ENCODE measurements around the gene HAND2.

The HAND2 gene

GRCh38 chr4:173519111-173520101, 10.6 kb downstream of the HAND2 start:
- DNase-seq (ENCODE audit: low read depth) = no peak

GRCh38 chr4:173518425-173519102, 11.5 kb downstream of the HAND2 start:
- no peak for DNase-seq (ENCODE audit: low read depth)

- DNase-seq (ENCODE audit: low read depth) = no peak
Measured at GRCh38 chr4:173517781-173518424, 12.1 kb downstream of the HAND2 start.

- no peak for DNase-seq (ENCODE audit: low read depth)
Measured at GRCh38 chr4:173516621-173517524, 13.2 kb downstream of the HAND2 start.

GRCh38 chr4:173515458-173515857, 14.6 kb downstream of the HAND2 start:
- DNase-seq (ENCODE audit: low read depth) = no peak

GRCh38 chr4:173514641-173515217, 15.3 kb downstream of the HAND2 start:
- no peak for DNase-seq (ENCODE audit: low read depth)

- no peak for DNase-seq (ENCODE audit: low read depth)
Measured at GRCh38 chr4:173513651-173514050, 16.4 kb downstream of the HAND2 start.

- no peak for DNase-seq (ENCODE audit: low read depth)
Measured at GRCh38 chr4:173511787-173512361, 18.2 kb downstream of the HAND2 start.

- no peak for DNase-seq (ENCODE audit: low read depth)
Measured at GRCh38 chr4:173509036-173510001, 20.7 kb downstream of the HAND2 start.

GRCh38 chr4:173508386-173509035, 21.5 kb downstream of the HAND2 start:
- DNase-seq (ENCODE audit: low read depth) = no peak

- no peak for DNase-seq (ENCODE audit: low read depth)
Measured at GRCh38 chr4:173507471-173508385, 22.3 kb downstream of the HAND2 start.

- no peak for DNase-seq (ENCODE audit: low read depth)
Measured at GRCh38 chr4:173506597-173507211, 23.3 kb downstream of the HAND2 start.

GRCh38 chr4:173505924-173506518, 24.0 kb downstream of the HAND2 start:
- DNase-seq (ENCODE audit: low read depth) = no peak

- no peak for DNase-seq (ENCODE audit: low read depth)
Measured at GRCh38 chr4:173504181-173504503, 25.9 kb downstream of the HAND2 start.

- no peak for DNase-seq (ENCODE audit: low read depth)
Measured at GRCh38 chr4:173503330-173504180, 26.5 kb downstream of the HAND2 start.

GRCh38 chr4:173502282-173502681, 27.7 kb downstream of the HAND2 start:
- no peak for DNase-seq (ENCODE audit: low read depth)
